Bronchial epithelial cell (primary cell): Measurements from ENCODE around the gene VAPA. TPM values are rescaled to one million over a fixed set of nuclear protein-coding genes. Genes with fewer than 3 reads are reported as not detected.
A peak's percentile ranks its signal among the peaks of the same experiment; 100 is the strongest.

Experiments used
- DNase-seq: peaks from one replicate; pipeline ENCODE4 v3.0.0-alpha.2; 2010; ENCODE audit warnings: low read depth
- FAIRE-seq: peaks from 2 replicates; lab custom pipeline; 2011; peaks lifted over from hg19 to GRCh38; lab: Jason Lieb, UNC
- H3K27me3 ChIP-seq: 2 replicates; pipeline ENCODE4 v1.5.1; 2011; ENCODE audit warnings: low read length; ENCODE audit not compliant: control insufficient read depth, insufficient read depth
- H3K36me3 ChIP-seq: 2 replicates; pipeline ENCODE4 v1.5.1; 2011; ENCODE audit warnings: low read length; ENCODE audit not compliant: control insufficient read depth, insufficient read depth
- H3K4me3 ChIP-seq: 2 replicates; pipeline ENCODE4 v1.5.1; 2011; ENCODE audit warnings: mild to moderate bottlenecking, low read depth, low read length, control low read depth
- total RNA-seq: library from RNA; depleted of rRNA; stranded (reverse); fragments of >200 nt; gene quantifications from 2 replicates; pipeline ENCODE4 v1.2.1, GENCODE V29; 2014
- TF ChIP-seq, protein P1 (sequence below): IDR thresholded peaks from 2 replicates; pipeline ENCODE4 v1.5.1; 2011; ENCODE audit warnings: mild to moderate bottlenecking, moderate library complexity, low read length, control low read depth, inconsistent platforms; ENCODE audit not compliant: insufficient read depth, severe bottlenecking

VAPA gene
- 270 and 356 TPM in 2 replicates for total RNA-seq

GRCh38 chr18:9913526-9914333, at the start of gene VAPA:
TSS of gene VAPA (plus strand) at chr18:9914016. CDS start at chr18:9914257, 241 bp downstream.
- Histone ChIP-seq H3K27me3 (no peaks in the 10 kb centered on the region), H3K36me3 (no peaks in the 10 kb centered on the region), H3K4me3 (peak within 1 kb of the TSS; percentile 91)
- FAIRE-seq: no peak
- peak; percentile 92 for DNase-seq
- TF ChIP-seq, protein P1, sequence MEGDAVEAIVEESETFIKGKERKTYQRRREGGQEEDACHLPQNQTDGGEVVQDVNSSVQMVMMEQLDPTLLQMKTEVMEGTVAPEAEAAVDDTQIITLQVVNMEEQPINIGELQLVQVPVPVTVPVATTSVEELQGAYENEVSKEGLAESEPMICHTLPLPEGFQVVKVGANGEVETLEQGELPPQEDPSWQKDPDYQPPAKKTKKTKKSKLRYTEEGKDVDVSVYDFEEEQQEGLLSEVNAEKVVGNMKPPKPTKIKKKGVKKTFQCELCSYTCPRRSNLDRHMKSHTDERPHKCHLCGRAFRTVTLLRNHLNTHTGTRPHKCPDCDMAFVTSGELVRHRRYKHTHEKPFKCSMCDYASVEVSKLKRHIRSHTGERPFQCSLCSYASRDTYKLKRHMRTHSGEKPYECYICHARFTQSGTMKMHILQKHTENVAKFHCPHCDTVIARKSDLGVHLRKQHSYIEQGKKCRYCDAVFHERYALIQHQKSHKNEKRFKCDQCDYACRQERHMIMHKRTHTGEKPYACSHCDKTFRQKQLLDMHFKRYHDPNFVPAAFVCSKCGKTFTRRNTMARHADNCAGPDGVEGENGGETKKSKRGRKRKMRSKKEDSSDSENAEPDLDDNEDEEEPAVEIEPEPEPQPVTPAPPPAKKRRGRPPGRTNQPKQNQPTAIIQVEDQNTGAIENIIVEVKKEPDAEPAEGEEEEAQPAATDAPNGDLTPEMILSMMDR: no peak

DNA sequence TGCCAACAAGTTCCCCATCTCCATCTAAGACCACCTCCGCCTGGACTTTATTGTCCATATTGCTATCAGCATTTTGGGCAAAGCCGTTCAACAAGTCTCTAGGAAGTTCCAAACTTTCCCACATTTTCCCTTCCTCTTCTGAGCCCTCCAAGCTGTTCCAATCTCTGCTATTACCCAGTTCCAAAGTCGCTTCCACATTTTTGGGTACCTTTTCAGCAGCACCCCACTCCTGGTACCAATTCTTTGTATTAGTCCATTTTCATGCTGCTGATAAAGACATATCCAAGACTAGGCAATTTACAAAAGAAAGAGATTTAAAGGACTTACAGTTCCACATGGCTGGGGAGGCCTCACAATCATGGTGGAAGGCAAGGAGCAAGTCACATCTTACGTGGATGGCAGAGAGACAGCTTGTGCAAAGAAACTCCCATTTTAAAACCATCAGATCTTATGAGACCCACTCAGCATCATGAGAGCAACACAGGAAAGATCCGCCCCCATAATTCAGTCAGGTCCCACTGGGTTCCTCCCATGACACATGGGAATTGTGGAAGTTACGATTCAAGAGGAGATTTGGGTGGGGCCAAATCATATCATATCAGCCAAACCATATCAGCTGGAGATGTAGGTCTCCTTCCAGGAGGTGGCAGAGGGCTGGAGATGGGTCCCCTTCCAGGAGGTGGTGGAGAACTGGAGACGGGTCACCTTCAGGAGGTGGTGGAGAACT, 47.9 kb upstream of the VAPA start:
- Histone ChIP-seq H3K36me3 (no peaks in the 10 kb centered on the region), H3K4me3 (no peak overlapping the region), H3K27me3 (no peaks in the 10 kb centered on the region)
- TF ChIP-seq, protein P1: no peak
- no peak for DNase-seq
- no peak for FAIRE-seq

DNA sequence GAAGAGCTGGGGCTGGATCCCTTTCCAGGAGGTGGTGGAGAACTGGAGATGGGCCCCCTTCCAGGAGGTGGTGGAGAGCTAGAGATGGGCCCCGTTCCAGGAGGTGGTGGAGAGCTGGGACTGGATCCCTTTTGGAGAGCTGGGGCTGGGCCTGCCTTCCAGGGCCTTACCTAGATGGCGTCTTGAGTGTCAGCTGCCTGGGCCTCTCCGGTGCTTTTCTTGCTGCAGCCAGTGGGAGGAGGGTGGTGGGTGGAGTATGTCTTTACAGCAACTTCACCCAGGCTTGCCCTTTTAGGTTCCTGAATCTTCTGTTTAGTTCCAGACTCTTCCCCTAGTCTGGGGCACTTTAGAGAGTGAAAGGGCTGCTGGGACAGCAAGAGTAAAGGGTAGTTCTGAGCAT, 47.2 kb upstream of the VAPA start:
- no peak for DNase-seq
- Histone ChIP-seq H3K27me3 (no peaks in the 10 kb centered on the region), H3K4me3 (no peak overlapping the region), H3K36me3 (no peaks in the 10 kb centered on the region)
- TF ChIP-seq, protein P1: no peak
- FAIRE-seq: no peak

DNA sequence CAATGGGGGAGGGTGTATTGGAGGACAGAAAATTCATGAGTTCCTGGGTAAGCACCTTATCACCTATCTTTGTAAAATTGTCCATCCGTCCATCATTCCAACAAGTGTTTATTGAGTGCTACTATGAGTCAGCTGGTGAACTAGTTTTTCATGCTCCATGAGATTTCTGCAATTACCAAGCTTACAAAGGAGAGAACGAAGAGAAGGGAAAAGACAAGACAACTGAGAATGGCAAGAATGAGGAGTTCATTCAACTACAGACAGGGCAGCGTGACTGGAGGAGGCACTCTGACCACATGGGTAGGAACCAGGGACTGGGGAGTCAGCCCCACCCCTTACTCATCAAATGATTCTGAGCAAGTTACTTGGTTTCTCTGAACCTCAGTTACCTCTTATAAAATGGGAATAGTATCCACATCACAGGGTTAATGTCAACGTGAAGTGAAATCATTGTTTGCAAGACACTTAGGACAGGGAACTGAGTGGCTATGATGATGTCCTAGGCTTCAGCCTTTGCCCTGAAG, 46.7 kb upstream of the VAPA start:
- Histone ChIP-seq H3K4me3 (no peak overlapping the region), H3K27me3 (no peaks in the 10 kb centered on the region), H3K36me3 (no peaks in the 10 kb centered on the region)
- TF ChIP-seq, protein P1: no peak
- no peak for FAIRE-seq
- DNase-seq: peak; percentile 49

- no peak for FAIRE-seq
- DNase-seq: no peak
- Histone ChIP-seq H3K27me3 (no peaks in the 10 kb centered on the region), H3K36me3 (no peaks in the 10 kb centered on the region), H3K4me3 (no peak overlapping the region)
- TF ChIP-seq, protein P1: no peak
Measured at GRCh38 chr18:9868857-9869714, 44.7 kb upstream of the VAPA start.
